Keratinocyte (primary cell): ENCODE data around the gene APOBEC4. TPM values are rescaled to one million over a fixed set of nuclear protein-coding genes. Genes with fewer than 3 reads are reported as not detected.

ENCODE experiments used
- DNase-seq: peaks from one replicate; pipeline ENCODE4 v3.0.0-alpha.2; 2011; ENCODE audit warnings: low read depth, missing footprints, low spot score
- FAIRE-seq: peaks from 2 replicates; lab custom pipeline; 2011; peaks lifted over from hg19 to GRCh38; lab: Jason Lieb, UNC
- H2AFZ ChIP-seq: 2 replicates; pipeline ENCODE4 v1.6.0; 2012; ENCODE audit warnings: low read length, control low read depth, inconsistent platforms; ENCODE audit not compliant: control insufficient read depth
- H3K27ac ChIP-seq: 2 replicates; pipeline ENCODE4 v1.5.1; 2011; ENCODE audit warnings: low read length; ENCODE audit not compliant: control insufficient read depth, insufficient read depth
- H3K27me3 ChIP-seq: 3 replicates; pipeline ENCODE4 v1.6.0; 2011; ENCODE audit warnings: low read length; ENCODE audit not compliant: control insufficient read depth, insufficient read depth; ENCODE audit errors: extremely low read depth
- H3K36me3 ChIP-seq, 2 experiments: 2 replicates in 1 of 2; 3 replicates in 1 of 2; pipeline ENCODE4 v1.5.1; 2011; ENCODE audit warnings: low read length in 2 of 2, mild to moderate bottlenecking in 1 of 2; ENCODE audit not compliant: control insufficient read depth in 2 of 2, insufficient read depth in 2 of 2; ENCODE audit errors: extremely low read depth in 1 of 2
- H3K4me1 ChIP-seq: 3 replicates; pipeline ENCODE4 v1.5.1; 2011; ENCODE audit warnings: low read length; ENCODE audit not compliant: control insufficient read depth, insufficient read depth; ENCODE audit errors: extremely low read depth
- H3K4me2 ChIP-seq: 3 replicates; pipeline ENCODE4 v1.6.0; 2011; ENCODE audit warnings: low read depth, low read length; ENCODE audit not compliant: control insufficient read depth, insufficient read depth; ENCODE audit errors: extremely low read depth
- H3K4me3 ChIP-seq, 3 experiments: fragments of 200-600 bp in 1 of 3; sonication (generic) in 1 of 3; 2 replicates in 2 of 3; 3 replicates in 1 of 3; pipeline ENCODE4 v1.5.1; 2011 to 2016; ENCODE audit warnings: low read length in 3 of 3, mild to moderate bottlenecking in 3 of 3, control low read depth in 2 of 3, inconsistent platforms in 1 of 3, low read depth in 1 of 3, mixed read lengths in 1 of 3, mixed run types in 1 of 3, moderate library complexity in 1 of 3; ENCODE audit not compliant: control insufficient read depth in 2 of 3, insufficient read depth in 2 of 3; ENCODE audit errors: extremely low read depth in 1 of 3
- H3K79me2 ChIP-seq: 2 replicates; pipeline ENCODE4 v1.6.0; 2012; ENCODE audit warnings: low read length; ENCODE audit not compliant: control insufficient read depth, insufficient read depth
- H3K9ac ChIP-seq: 3 replicates; pipeline ENCODE4 v1.6.0; 2011; ENCODE audit warnings: low read length; ENCODE audit not compliant: control insufficient read depth, insufficient read depth; ENCODE audit errors: extremely low read depth
- H3K9me1 ChIP-seq: 3 replicates; pipeline ENCODE4 v1.6.0; 2011; ENCODE audit warnings: low read length; ENCODE audit not compliant: control insufficient read depth, insufficient read depth; ENCODE audit errors: extremely low read depth
- H3K9me3 ChIP-seq: 2 replicates; pipeline ENCODE4 v1.5.1; 2012; ENCODE audit warnings: low read depth, low read length; ENCODE audit not compliant: control insufficient read depth
- H4K20me1 ChIP-seq: 3 replicates; pipeline ENCODE4 v1.6.0; 2011; ENCODE audit warnings: low read length; ENCODE audit not compliant: control insufficient read depth, insufficient read depth; ENCODE audit errors: extremely low read depth
- CTCF ChIP-seq, 3 experiments: IDR thresholded peaks in 1 of 3; conservative IDR thresholded peaks in 1 of 3; optimal IDR thresholded peaks in 1 of 3; 2 replicates in 2 of 3; 3 replicates in 1 of 3; pipeline versions ENCODE3 to v1.5.1; 2011; ENCODE audit warnings: low read length in 3 of 3, mild to moderate bottlenecking in 3 of 3, moderate library complexity in 2 of 3, control low read depth in 1 of 3, inconsistent platforms in 1 of 3; ENCODE audit not compliant: insufficient read depth in 2 of 3; ENCODE audit errors: extremely low read depth in 1 of 3
- EZH2 ChIP-seq: IDR thresholded peaks from one replicate; pipeline ENCODE4 v1.6.1; 2012; ENCODE audit warnings: inconsistent platforms, mild to moderate bottlenecking, low read length, moderate library complexity
- dilution Hi-C: fragments of 300-500 bp; cut with MboI; formaldehyde crosslinking; loops from one replicate; pipeline ENCODE4 v1.7.0; 2020; ENCODE audit warnings: low sequenced_read_pairs; ENCODE audit not compliant: extremely low pct_ligation_motif_present
- polyA plus RNA-seq, 5 experiments: library from polyadenylated mRNA; depleted of rRNA in 3 of 5; stranded (reverse) in 3 of 5; stranded (forward) in 1 of 5; unstranded in 1 of 5; fragments of >200 nt; gene quantifications; 1 replicate in 1 of 5; 2 replicates in 3 of 5; 3 replicates in 1 of 5; pipeline versions ENCODE4 v1.2.1 to v1.2.3, GENCODE V29; 2011 to 2012; ENCODE audit warnings: missing spikeins in 2 of 5, low read depth in 1 of 5, low replicate concordance in 1 of 5

Gene APOBEC4
- polyA plus RNA-seq, 1 donor (not counting 4 experiments of a cell fraction or from before 2014, with no cell fraction given), result not detected

- dilution Hi-C loops, result no loop called here
- Histone ChIP-seq H3K9me1 (no peaks in the 10 kb centered on the region), H3K27me3 (no peaks in the 10 kb centered on the region), H4K20me1 (no peaks in the 10 kb centered on the region), H3K4me3 (peak overlapping the region; percentile 73 to 90 (median 81)), H3K27ac (peak overlapping the region; percentile 84), H3K9ac (peak overlapping the region; percentile 85), H3K4me2 (peak overlapping the region; percentile 86), H2AFZ (no peak overlapping the region), H3K9me3 (no peaks in the 10 kb centered on the region), H3K36me3 (peaks cover 8 to 9% of the 10 kb centered on the region in 2 experiments), H3K4me1 (peaks cover 33% of the 10 kb centered on the region), H3K79me2 (peaks cover 41% of the 10 kb centered on the region)
- TF ChIP-seq EZH2, result no peak
- peak in 2 of 3 experiments; percentile 53 to 71 for TF ChIP-seq CTCF (optimal IDR thresholded peaks at IDR 0.05 in 1 of 3, IDR thresholded peaks at IDR 0.05 in 1 of 3, conservative IDR thresholded peaks at IDR 0.05 in 1 of 3; ENCODE audit: extremely low read depth in 1 of 3, insufficient read depth in 2 of 3, low read length in 3 of 3)
- FAIRE-seq, result peak; percentile 48
- no peak for DNase-seq
Observed at GRCh38 chr1:183633676-183634343, 19.3 kb downstream of the APOBEC4 start.

- Histone ChIP-seq H3K9me3 (no peaks in the 10 kb centered on the region), H4K20me1 (no peaks in the 10 kb centered on the region), H3K79me2 (peaks cover 41% of the 10 kb centered on the region), H3K4me2 (peak overlapping the region; percentile 86), H3K4me3 (peak overlapping the region; percentile 73 to 90 (median 81)), H3K36me3 (peaks cover 9 to 13% of the 10 kb centered on the region in 2 experiments), H3K27me3 (no peaks in the 10 kb centered on the region), H3K4me1 (peaks cover 36% of the 10 kb centered on the region), H2AFZ (no peak overlapping the region), H3K27ac (no peak overlapping the region), H3K9me1 (no peaks in the 10 kb centered on the region), H3K9ac (peak overlapping the region; percentile 85)
- dilution Hi-C loops, result no loop called here
- DNase-seq, result no peak
- FAIRE-seq, result no peak
- TF ChIP-seq CTCF (optimal IDR thresholded peaks at IDR 0.05 in 1 of 3, IDR thresholded peaks at IDR 0.05 in 1 of 3, conservative IDR thresholded peaks at IDR 0.05 in 1 of 3; ENCODE audit: extremely low read depth in 1 of 3, insufficient read depth in 2 of 3, low read length in 3 of 3) (no peak), EZH2 (no peak)
Observed at GRCh38 chr1:183632964-183633363, 20.2 kb downstream of the APOBEC4 start.
